K562 (cell line): ENCODE data around the gene MAMDC4. TPM values are rescaled to one million over a fixed set of nuclear protein-coding genes. Genes with fewer than 3 reads are reported as not detected.

ENCODE experiments used
- ARID3A ChIP-seq: IDR thresholded peaks from 2 replicates; pipeline ENCODE4 v1.6.1; 2012; ENCODE audit warnings: low read depth, low read length, improper control_type of control experiment, borderline replicate concordance
- BRD4 ChIP-seq: fragments of 200-600 bp; sonication (generic); IDR thresholded peaks from 2 replicates; pipeline ENCODE4 v1.6.1; 2017; ENCODE audit warnings: inconsistent platforms
- CHD2 ChIP-seq: IDR thresholded peaks from 2 replicates; pipeline ENCODE4 v1.6.1; 2011; ENCODE audit warnings: low read depth, low read length
- ELF4 ChIP-seq: fragments of 450-650 bp; formaldehyde crosslinking; IDR thresholded peaks from 2 replicates; pipeline ENCODE4 v1.4.0; 2022; ENCODE audit warnings: missing genetic modification characterization
- ID3 ChIP-seq, 2 experiments: fragments of 250-450 bp in 1 of 2; fragments of 450-650 bp in 1 of 2; sonication (Bioruptor Pico) in 1 of 2; IDR thresholded peaks; 2 replicates each; pipeline versions ENCODE4 v1.6.1 to v1.8.0; 2016 to 2021; ENCODE audit warnings: mild to moderate bottlenecking in 2 of 2, moderate library complexity in 2 of 2, missing compliant biosample characterization in 1 of 2, missing genetic modification characterization in 1 of 2
- PHF8 ChIP-seq: fragments of 200-600 bp; sonication (generic); IDR thresholded peaks from 2 replicates; pipeline ENCODE4 v1.6.1; 2012; ENCODE audit warnings: mixed run types, mild to moderate bottlenecking, inconsistent platforms, low read length, moderate library complexity, borderline replicate concordance
- PML ChIP-seq: IDR thresholded peaks from 2 replicates; pipeline ENCODE4 v1.6.1; 2012; ENCODE audit warnings: low read length, inconsistent platforms
- POU5F1 ChIP-seq: fragments of 150-350 bp; IDR thresholded peaks from 2 replicates; pipeline ENCODE4 v1.6.1; 2014; ENCODE audit warnings: borderline replicate concordance, low read length, low read depth, mild to moderate bottlenecking; ENCODE audit not compliant: partially characterized antibody
- RFX1 ChIP-seq: fragments of 450-650 bp; IDR thresholded peaks from 2 replicates; pipeline ENCODE4 v1.6.1; 2016; ENCODE audit warnings: mild to moderate bottlenecking, moderate library complexity
- TEAD1 ChIP-seq, 2 experiments: fragments of 450-650 bp in 1 of 2; sonication (generic) in 1 of 2; formaldehyde crosslinking; IDR thresholded peaks; 2 replicates each; pipeline versions ENCODE4 v1.4.0 to v1.8.0; 2020 to 2022; ENCODE audit warnings: mild to moderate bottlenecking in 2 of 2, missing genetic modification reagents in 1 of 2
- ZNF77 ChIP-seq: fragments of 250-450 bp; sonication (Bioruptor Pico); IDR thresholded peaks from 2 replicates; pipeline ENCODE4 v1.5.0; 2020
- polyA plus RNA-seq, 8 experiments: library from polyadenylated mRNA; depleted of rRNA in 4 of 8; stranded (reverse) in 5 of 8; unstranded in 3 of 8; fragments of >200 nt; fragmentation: Nextera tagmentation in 2 of 8; fragmentation: Illumina TruSeq in 1 of 8; extraction: Ambion mirVana in 2 of 8; extraction: Trizol in 1 of 8; gene quantifications; 2 replicates each; pipeline versions ENCODE4 v1.2.1 to v1.2.3, GENCODE V29; 2011 to 2014; ENCODE audit warnings: inconsistent platforms in 1 of 8, missing spikeins in 1 of 8
- total RNA-seq, 7 experiments: library from RNA; depleted of rRNA in 6 of 7; stranded (reverse); fragments of >200 nt in 6 of 7; fragmentation: Illumina TruSeq in 2 of 7; extraction: Trizol in 2 of 7; gene quantifications; 2 replicates each; pipeline versions ENCODE4 v1.2.1 to v1.2.3, GENCODE V29; 2011 to 2021; ENCODE audit warnings: low replicate concordance in 1 of 7
- TF ChIP-seq, protein P1 (sequence below): fragments of 200-400 bp; formaldehyde crosslinking; IDR thresholded peaks from 2 replicates; pipeline ENCODE4 v1.6.1; 2017; ENCODE audit warnings: mild to moderate bottlenecking, low read depth, low read length, moderate library complexity
- TF ChIP-seq, protein P2 (sequence below): fragments of 450-650 bp; IDR thresholded peaks from 2 replicates; pipeline ENCODE4 v1.7.0; 2016; ENCODE audit warnings: borderline replicate concordance
- TF ChIP-seq, protein P3 (sequence below): fragments of 450-650 bp; formaldehyde crosslinking; IDR thresholded peaks from 2 replicates; pipeline ENCODE4 v1.4.0; 2022; ENCODE audit warnings: missing genetic modification characterization
- TF ChIP-seq, protein P4 (sequence below): fragments of 250-450 bp; sonication (Bioruptor Pico); IDR thresholded peaks from 2 replicates; pipeline ENCODE4 v1.8.0; 2021; ENCODE audit warnings: moderate library complexity, mild to moderate bottlenecking, inconsistent platforms

Gene MAMDC4
- total and polyA plus RNA-seq, 9 of the 15 experiments (the other 6 are each of a cell fraction or from before 2014, with no cell fraction given), result 0.03 to 10.8 (median 1.5) TPM

DNA sequence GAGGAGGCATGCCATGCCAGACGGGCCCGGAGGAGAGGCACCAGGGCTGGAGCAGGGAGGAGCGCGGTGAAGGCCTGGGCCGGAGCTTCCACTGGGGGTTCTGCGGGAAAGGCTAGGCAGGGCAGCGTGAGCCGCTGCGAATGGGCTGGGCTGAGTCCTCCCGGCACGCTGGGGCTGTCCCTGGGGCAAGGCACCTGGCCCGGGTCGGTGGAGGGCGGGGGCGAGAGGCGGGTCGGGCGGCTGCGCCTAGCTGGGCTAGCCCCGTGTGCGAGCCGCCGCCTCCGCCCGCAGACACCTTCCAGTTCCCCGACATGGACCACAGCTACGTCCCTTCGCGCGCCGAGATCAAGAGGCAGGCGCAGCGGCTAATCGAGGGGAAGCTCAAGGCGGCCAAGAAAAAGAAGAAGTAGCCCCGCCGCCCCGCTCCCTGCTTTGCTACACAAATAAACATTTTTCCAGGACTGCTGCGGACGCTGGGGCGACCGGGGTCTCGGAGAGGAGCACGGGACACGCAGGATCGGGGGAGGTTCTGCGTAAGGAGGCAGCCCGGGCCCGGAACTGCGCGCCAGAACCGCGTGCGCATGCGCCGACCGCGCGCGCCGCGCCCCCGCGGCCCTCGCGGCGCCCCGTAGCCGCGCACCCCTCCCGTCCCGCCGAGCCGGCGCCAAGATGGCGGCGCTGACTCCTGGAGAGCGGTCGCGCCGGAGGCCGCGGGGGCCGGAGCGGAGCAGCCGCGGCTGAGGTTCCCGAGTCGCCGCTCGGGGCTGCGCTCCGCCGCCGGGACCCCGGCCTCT is 44.7 kb upstream of the MAMDC4 start, which contains the start of gene RABL6 (continued):
- no peak for TF ChIP-seq ARID3A
- TF ChIP-seq RFX1, result no peak
- no peak for TF ChIP-seq CHD2
- no peak for TF ChIP-seq ID3 (CRISPR knock-in tag; IDR thresholded peaks at IDR 0.05)
- no peak for TF ChIP-seq ID3 (tag; IDR thresholded peaks at IDR 0.05)
- no peak for TF ChIP-seq ZNF77
- TF ChIP-seq, protein P1, sequence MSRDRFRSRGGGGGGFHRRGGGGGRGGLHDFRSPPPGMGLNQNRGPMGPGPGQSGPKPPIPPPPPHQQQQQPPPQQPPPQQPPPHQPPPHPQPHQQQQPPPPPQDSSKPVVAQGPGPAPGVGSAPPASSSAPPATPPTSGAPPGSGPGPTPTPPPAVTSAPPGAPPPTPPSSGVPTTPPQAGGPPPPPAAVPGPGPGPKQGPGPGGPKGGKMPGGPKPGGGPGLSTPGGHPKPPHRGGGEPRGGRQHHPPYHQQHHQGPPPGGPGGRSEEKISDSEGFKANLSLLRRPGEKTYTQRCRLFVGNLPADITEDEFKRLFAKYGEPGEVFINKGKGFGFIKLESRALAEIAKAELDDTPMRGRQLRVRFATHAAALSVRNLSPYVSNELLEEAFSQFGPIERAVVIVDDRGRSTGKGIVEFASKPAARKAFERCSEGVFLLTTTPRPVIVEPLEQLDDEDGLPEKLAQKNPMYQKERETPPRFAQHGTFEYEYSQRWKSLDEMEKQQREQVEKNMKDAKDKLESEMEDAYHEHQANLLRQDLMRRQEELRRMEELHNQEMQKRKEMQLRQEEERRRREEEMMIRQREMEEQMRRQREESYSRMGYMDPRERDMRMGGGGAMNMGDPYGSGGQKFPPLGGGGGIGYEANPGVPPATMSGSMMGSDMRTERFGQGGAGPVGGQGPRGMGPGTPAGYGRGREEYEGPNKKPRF, result no peak
- TF ChIP-seq PHF8, result peak; percentile 77; the same call in 1 of the 2 replicates
- peak; percentile 30; the same call in 1 of the 2 replicates for TF ChIP-seq PML
- TF ChIP-seq, protein P2, sequence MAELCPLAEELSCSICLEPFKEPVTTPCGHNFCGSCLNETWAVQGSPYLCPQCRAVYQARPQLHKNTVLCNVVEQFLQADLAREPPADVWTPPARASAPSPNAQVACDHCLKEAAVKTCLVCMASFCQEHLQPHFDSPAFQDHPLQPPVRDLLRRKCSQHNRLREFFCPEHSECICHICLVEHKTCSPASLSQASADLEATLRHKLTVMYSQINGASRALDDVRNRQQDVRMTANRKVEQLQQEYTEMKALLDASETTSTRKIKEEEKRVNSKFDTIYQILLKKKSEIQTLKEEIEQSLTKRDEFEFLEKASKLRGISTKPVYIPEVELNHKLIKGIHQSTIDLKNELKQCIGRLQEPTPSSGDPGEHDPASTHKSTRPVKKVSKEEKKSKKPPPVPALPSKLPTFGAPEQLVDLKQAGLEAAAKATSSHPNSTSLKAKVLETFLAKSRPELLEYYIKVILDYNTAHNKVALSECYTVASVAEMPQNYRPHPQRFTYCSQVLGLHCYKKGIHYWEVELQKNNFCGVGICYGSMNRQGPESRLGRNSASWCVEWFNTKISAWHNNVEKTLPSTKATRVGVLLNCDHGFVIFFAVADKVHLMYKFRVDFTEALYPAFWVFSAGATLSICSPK, result no peak
- TF ChIP-seq, protein P3, sequence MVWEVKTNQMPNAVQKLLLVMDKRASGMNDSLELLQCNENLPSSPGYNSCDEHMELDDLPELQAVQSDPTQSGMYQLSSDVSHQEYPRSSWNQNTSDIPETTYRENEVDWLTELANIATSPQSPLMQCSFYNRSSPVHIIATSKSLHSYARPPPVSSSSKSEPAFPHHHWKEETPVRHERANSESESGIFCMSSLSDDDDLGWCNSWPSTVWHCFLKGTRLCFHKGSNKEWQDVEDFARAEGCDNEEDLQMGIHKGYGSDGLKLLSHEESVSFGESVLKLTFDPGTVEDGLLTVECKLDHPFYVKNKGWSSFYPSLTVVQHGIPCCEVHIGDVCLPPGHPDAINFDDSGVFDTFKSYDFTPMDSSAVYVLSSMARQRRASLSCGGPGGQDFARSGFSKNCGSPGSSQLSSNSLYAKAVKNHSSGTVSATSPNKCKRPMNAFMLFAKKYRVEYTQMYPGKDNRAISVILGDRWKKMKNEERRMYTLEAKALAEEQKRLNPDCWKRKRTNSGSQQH (CRISPR knock-in tag), result no peak
- no peak for TF ChIP-seq ELF4
- peak in 1 of 2 experiments; percentile 25; a peak in 1 of 4 replicates for TF ChIP-seq TEAD1 (CRISPR knock-in tag; IDR thresholded peaks at IDR 0.05)
- TF ChIP-seq, protein P4, sequence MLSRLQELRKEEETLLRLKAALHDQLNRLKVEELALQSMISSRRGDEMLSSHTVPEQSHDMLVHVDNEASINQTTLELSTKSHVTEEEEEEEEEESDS (CRISPR knock-in tag), result no peak
- TF ChIP-seq POU5F1, result peak; percentile 81
- no peak for TF ChIP-seq BRD4
